SW 1271 (cell line): ENCODE measurements around the gene SLC9A5.

Experiments
- DNase-seq, 2 experiments: peaks; one replicate each; lab custom pipeline; 2025; lab: John Stamatoyannopoulos, UW

SLC9A5 gene

DNA sequence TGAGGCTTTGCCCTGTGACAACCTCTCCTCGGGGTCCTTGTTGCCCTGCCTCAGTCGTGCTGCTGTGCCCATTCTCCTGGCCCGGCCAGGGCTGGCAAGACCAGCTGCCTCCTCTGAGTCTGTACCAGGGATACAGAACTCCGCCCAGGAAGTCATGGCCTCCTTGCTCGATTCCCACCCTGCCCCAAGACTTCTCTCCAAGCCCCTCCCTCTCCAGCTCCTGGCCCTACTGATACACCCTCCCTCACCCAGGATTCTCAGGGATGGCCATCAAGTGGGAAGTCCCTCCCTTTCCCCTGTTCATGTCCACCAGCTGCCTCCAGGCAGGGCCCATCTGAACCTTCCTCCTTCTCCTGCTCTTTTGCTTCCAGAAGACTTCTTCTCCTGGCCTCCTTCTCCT lies 33.1 kb upstream of the SLC9A5 start:
- no peak for DNase-seq

DNA sequence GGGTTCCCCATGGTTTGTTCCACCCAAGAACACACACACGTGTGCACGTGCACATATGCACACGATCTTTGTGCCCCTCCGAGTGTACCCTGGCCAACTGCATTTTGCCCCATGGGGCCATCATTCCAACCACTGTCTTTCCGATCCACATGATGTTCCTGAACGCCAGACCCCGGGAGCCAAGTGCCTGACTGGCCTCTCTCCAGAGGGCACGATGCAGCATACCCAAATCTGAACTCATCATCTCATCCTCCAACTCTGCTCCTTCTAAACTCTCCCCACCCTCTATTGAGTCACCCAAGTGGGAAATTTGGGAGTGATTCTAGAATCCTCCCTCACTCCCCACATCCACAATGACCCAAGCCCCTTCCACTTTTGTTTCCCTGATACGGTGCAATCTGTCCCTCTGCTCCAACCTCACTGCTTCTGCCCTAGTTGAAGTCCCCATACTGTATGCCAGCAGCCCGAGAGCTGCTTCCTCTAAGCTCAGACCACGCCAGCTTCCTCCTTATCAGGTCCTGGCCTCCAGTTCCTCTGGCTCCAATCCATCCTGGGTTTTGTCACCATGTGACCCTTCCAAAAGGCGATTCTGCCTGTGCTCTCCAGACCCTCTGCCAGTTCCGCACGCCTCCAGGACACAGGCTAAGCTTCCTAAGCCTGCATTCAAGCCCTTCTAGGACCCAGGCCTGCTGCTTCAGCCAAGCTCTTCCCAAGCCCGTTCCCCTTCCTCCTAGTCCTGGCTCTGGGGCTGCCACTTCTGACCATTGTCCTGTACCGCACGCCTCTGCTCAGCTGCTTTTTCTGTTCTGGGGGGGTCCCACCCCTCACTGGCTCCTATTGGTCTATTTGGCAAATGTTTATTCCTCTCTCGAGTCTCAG lies 31.9 kb upstream of the SLC9A5 start:
- no peak for DNase-seq

DNA sequence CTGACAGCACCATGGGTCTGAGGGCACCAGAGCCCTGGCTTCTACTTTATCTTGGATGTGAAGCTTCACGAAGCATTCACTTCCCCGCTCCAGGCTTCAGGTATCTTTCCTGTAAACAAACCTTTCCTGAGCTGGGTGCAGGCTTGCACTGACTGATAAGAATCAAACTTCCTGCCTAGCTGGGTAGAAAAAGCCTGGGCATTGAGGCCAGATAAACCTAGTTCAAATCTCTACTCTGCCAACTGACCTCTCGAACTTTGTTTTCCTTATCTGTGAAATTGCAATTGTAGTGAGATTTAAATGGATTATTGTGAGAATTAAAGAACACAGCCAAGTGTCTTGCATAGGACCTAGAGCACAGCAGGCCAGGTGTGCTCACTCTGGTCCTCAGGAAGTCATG lies 24.8 kb upstream of the SLC9A5 start:
- DNase-seq = no peak

DNA sequence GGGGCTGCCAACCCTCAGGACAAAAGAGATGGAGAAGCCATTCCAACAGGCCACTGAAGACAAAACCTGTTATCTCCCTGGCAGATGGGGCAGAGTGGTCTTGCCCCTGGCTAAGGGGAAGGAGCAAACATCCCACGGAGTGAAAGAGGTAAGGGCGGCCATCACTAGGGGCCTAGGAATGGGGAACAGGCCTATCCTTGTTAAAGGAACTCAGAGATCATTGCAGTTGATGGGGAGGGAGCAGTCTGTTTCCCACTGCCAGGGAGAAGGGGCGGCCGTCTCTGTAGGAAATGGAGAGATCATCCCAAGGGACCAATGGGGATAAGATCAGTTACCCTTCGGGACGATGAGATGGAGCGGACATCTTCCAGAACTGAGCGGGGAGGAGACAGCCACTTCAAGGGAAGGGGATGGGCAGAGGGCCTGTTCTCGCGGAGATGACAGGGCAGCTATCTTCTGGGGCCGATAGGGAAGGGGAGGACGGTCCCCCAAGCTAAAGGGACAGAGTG lies 22.4 kb upstream of the SLC9A5 start:
- no peak for DNase-seq

DNA sequence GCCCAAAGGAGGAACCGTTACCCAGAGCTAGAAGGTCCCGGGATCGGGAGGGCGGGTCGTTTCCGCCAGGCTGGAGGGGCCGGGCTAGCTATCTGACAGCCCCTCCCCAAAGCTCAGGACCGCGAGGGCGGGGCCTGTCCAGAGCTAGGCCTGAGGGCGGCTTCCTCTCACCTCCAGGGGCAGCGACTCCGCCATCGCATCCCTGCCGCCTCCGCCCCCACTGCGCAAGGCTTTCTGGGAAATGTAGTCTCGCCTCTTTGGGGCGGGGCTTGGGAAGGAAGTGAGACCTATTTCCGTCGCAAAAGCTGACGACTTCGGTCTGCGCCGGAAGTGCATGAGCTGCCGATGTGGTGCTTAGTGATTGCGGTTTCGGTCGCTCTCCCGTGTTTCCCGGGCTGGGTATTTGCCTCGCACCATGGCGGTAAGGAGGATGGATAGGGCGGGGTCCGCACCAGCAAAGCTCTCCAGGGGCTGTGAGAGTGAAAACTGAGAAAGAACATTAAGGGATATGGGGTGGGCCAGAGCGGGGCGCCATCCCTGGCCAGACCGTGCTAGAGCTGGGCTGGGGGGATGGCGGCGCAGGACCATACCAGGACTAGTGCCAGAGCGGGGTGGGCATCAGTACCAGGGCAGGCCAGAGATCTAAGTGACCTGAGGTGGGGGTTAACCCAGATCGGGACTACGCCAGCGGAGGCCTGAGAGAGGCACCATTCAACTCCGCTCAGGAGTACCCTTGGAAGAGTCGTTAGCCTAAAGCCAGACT lies 21.8 kb upstream of the SLC9A5 start, which contains the start of gene TMEM208:
TMEM208 (plus strand) TSS at position 327 of the 763 bp plus-strand sequence; CDS start at position 416, 89 bp downstream.
- DNase-seq = peak; percentile 93 to 96

DNA sequence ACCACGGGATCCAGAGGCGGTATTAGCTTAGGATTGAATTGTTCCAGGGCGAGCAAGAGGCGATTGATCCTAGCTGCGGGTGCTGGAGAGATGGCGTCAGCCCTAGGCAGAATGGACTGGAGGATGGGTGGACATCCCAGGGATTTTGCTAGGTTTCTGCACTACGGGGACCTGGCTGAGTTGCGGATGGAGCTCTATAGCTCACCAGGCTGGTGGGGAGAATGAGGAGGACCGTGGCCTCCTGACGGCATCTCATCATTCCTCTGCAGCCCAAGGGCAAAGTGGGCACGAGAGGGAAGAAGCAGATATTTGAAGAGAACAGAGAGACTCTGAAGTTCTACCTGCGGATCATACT lies 21.2 kb upstream of the SLC9A5 start:
- no peak for DNase-seq

DNA sequence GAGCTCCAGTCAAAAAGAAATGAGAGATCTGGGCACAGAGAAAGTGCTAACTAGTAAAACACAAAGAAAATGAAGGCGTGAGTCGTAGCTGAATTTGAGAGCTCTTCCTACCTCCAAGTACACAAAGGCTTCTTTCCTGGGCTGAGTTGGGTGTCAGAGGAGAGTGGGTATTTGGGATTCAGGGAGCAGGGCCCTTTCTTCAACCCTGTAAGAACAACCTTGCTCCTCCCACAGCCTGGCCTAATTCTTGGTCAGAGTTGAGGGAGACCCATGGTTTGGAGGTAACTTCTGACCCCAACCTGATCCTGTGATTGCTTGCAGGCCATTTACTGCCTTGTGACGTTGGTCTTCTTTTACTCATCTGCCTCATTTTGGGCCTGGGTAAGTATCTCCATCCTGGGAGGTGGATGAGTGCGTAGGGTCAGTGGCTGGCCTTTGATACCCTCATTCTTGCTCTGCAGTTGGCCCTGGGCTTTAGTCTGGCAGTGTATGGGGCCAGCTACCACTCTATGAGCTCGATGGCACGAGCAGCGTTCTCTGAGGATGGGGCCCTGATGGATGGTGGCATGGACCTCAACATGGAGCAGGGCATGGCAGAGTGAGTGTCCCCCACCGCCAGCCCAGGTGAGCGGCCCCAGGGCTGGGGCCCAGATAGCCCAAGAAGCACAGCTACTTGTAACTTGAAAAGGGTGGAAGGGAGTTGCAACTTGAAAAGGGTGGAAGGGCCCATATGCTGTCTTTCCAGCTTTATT lies 20.6 kb upstream of the SLC9A5 start:
- no peak for DNase-seq

DNA sequence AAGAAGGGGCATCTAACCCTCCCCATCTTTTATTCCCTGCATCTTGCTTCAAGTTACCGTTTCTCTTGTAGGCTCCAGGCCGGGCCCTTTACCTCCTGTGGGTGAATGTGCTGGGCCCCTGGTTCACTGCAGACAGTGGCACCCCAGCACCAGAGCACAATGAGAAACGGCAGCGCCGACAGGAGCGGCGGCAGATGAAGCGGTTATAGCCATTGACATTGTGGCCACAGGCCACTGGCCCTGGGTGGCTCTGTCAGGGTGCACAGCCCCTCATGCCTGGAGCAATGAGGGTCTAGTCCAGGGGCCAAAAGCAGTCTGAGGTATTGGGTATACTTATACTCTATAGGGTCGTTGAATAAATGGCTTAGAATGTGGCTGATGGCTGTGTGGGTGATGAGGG lies 19.9 kb upstream of the SLC9A5 start:
- DNase-seq = no peak

DNA sequence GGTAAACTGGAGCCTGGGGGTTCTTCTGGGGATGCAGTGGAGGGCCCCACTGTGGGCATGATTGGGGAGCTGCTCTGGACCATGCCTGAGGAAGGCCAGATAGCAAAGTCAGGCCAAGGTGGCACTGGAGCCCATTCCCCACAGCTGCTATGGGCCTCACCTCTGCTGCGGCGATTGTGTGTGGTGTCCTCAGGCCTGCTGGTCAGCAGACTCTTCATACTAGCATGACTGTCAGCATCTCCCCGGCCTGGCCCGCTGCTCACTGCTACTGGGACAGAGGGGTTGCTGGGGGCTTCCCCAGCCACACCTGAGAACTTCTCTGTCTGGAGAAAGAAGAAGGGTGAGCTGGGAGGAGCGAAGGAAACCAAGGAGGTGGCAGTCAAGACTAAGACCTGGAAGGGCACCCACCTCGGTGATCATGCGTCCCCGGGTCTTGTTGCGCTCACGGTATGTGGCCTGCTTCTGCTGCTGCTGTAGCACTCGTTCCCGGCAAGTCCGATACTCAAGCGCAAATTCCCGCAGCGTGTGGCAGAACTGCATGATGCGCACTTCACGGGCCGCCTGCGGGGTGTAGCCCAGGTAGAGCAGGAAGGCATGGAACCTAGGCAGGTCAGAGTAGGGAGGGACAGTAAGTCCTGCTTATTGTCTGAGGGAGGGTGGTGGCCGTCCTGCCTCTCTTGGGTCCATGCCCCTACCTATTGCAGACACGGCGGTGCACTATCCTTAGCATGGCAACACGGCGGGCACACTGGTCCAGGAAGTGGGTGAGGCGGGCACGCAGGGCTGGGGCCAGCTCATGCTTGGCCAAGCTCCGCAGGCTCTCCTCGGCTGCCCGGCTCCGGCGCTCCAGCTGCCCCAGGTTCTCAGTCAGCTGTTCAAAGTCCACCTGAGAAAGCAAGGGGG lies 18.6 kb upstream of the SLC9A5 start:
- DNase-seq = no peak

DNA sequence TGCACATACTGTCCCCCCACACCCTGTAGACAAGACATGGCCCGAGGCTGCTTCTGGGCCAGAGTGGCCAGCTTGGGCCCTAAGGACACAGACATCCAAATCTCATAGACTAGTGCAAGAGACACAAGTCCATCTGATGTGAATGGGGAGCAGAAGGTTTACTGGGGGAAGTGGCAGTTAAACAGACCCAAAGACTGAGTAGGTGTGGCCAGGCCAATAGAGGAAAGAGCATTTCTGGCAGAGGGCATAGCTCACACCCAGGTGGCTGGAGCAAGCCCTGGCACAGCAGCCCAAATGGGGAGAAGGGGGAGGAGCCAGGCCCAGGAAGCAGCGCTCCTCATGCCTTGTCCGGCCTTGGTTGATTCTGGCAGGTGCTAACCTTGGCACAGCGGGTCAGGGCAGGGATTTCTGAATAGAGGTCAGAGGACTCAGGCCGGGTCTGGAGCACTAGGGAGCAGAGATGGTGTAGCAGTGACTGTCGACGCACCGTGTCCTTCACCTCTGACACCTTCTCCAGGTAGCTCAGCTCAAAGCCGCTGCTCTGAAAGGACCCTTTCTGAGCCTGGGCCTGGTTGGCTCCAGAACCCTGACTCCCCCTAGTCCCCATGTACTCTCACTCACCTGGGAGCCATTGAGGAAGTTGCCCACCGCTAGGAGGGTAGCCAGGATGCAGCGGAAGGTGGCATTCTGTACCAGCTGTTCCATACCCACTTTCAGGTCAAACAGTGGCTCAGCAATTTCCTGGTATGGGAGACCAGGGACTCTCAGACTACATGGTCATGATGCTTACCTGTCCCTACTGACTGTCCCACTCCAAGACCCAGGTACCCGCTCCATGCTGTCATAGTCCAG lies 17.7 kb upstream of the SLC9A5 start:
- DNase-seq = no peak

DNA sequence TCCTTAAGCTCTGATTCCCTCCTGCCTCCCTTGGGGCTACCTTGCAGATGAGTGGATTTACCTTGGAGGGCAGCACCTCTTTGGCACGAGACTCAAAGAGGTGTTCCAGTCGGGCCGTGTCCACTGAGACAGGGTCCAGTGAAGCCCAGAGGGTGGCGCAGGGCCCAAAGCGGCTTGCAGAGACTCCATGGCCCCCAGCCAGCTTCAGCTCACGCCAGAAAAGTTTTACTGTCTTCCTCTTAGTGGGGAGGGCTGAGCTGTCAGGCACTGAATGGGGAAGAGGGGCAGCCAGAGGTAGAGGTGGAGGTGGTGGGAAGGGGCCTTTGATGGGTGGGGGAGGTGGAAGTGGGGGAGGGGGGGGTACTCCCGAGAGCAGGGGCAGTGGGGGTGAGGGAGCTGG lies 15.2 kb upstream of the SLC9A5 start:
- DNase-seq = no peak

DNA sequence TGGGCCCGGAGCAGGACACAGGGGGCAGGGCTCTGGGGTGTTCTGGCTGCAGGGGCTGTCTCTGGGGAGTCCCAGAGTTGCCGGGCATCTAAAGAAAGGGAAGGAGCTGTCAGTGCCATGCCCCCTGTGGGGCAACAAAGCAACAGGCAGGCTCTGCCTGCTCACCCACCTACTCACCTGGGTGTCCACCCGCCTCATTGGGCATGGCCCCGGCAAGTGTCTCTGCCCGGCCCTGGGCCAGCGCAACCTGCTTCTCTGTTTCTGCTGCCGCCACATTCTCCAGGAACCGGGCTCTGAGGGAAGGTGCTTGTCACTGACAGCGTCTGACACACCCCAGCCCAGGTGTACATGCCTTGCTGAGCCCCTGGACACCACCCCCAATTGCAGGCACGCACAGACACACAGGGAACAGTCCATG lies 14.6 kb upstream of the SLC9A5 start:
- no peak for DNase-seq

DNA sequence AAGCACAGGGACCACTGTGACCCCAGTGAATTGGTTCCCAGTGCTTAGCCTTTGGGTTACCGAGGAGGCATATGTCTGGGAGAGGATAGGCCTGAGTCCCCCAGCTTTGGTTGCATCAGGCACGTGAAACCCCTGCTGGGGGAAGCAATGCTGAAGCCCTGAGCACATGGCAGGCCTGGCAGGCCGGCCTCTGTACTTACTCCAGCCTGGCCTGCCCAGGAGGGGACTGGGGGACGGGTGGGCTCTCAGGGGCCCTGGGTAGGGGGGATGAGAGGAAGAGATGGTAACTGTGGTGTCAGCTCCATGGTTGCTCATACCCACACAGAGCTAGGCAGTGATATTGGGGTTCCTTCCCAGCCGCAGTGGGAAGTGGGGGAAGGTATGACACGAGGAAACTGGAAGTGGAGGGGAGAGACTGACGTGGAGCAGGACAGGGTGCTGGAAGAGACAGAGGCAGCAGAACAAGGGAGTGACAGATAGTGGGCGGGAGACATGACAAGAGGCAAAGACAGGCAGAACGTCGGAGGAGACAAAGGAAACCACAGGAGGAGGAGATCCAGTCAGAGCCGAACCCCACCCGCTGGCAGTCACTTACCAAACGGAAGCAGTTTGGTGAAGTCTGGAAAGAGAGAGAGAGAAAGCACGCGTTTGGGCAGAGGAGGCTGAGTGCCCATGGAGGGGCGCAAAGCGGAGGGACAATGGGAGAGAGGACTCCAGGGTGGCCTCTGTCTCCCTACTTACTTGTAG lies 12.8 kb upstream of the SLC9A5 start:
- no peak for DNase-seq

DNA sequence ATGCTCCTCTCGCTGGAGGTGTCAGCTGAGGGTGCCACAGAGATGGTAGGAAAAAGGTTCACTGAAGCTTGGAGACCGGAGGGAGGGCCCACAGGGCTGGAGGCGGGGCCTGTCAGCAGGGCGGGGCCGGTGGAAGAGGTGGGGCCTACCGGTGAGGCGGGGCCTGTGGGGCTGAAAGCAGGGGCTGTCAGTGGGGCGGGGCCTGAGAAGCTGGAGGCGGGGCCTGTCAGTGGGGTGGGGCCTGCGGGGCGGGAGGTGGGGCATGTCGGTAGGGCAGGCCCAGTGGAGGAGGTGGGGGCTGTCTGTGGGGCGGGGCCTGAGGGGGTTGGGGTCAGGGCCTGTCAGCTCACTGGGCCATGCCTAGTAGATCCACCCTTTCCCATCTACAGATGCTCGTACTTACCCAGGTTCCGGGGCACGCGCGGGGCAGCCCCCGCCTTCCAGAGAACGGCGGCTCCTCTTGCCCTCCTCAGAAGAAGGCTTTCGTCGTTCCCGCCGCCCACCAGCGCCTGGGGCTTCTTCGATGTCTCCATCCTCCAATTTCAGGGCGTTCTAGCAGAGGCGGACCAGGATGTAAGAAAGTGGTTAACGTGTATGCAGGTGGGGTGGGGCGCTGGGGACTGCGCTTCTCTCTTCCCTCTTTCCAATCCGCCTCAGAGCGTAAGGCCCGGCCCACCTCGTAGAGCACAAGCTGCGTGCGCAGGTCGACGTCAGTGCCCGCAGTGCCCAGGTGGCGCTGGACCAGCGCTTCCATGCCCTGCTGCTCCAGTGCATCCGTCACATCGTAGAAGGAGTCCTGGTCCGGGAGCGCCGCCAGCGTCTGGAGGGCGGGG lies 12.0 kb upstream of the SLC9A5 start:
- DNase-seq = peak in 1 of 2 experiments; percentile 40

DNA sequence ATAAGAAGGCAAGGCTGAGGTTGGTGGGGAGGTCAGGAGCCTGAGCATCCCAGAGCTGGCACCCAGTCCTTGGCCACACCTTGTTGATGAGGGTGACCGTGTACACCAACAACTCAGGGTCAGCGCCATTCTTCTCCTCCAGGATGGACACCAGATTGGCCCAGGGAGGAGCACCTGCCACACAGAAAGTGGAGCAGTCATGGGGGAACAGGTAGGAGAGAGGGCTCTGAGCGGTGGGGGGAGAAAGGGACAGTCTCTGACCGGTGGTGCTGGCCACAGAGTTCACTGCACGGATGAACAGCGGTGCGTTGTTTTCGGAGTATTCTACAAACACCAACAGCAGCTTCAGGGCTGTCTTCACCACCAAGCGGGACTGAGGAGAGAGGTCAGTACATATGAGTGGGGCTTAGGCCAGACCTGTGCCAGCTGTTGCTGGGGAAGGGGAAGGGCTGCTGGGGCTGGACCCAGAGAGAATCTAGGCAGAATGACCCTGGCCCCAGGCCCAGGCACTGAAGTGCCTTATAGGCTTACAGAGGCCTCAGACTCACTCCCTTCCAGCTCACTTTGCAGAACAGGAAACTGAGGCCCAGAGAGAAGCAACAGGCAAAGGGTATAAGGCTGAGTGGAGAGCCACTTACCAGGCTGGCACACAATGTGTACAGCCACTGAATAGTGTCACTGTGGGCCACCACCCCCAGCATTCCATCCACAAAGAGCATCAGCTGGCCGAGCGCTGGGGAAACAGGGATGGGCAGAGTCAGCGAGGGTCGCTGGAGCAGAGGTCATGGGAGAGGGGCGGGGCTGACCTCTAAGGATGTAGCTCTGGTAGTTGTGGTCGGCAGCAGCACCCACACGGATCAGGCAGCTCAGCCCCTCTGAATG lies 11.1 kb upstream of the SLC9A5 start:
- DNase-seq = no peak

DNA sequence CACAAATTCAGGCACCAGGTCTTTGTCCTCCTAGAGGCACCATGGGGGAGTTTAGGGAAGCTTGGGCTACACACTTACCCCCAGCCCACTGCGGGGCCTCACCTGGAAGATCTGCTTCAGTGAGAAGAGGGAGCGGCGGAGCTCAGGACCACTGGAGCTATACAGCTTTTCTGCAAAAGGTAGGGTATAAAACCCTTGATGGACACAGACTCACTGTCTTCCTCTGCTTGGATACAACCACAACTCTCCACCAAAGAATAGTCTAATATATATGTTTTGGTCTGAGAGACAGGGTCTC lies 10.6 kb upstream of the SLC9A5 start:
- DNase-seq = no peak

DNA sequence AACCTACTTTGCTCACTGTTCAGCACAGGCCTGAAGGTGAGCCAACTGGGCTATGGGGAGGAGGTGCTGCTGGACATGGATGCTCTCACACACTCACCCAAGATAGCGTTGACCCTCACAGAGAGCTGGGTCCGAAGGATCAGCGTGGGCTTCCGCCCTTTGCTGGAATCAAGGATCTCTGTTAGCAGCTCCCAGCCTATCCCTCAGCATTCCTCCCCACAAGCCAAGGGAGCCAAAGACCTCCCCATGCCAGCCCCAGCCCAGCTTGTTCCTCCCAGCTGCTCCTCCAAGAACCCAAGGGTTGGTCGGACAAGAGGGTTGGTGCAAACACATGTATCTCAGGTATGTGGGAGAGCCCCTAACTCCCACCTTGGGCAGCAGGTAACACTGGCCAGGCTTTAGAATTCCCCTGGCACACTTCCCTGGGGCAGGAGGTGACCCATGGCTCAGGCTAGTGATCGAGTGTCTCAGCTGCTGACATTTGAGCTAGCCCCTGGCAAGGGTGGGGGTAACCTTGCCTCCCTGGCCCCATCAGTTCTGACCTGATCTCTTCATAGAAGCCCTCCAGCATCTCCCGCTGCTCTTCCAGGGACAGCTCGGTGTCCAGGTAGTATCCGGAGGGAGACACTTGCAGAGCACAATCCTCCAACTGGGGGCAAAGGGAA lies 9.8 kb upstream of the SLC9A5 start:
- DNase-seq = no peak
